Hematopoietic multipotent progenitor cell treated with erythropoietin and hydrocortisone succinate and interleukin-3 and kit ligand, for 4 days (in vitro differentiated cells): Measurements from ENCODE around the gene FRMD4A.

Experiments
- DNase-seq: peaks from one replicate; pipeline ENCODE4 v3.0.0-alpha.2; 2015

FRMD4A gene

DNA sequence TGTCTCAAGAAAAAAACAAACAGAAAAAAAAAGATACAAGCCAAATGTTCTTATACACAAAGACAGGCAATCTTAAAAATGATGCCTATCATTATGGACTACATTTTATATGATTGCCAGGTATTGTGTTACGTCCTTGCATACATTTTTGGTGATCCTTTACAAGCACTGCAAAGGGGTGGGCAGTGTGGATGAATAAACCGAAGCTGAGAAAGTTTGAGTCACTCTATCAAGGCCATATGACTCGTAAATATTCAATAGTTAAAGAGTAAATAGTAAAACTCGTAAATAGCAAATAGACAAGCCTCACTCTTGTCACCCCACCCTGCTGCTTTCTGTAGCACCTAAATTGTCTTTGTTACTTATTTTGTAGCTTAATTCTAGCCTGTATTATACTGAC lies 326.2 kb downstream of the FRMD4A start:
- DNase-seq, result no peak

DNA sequence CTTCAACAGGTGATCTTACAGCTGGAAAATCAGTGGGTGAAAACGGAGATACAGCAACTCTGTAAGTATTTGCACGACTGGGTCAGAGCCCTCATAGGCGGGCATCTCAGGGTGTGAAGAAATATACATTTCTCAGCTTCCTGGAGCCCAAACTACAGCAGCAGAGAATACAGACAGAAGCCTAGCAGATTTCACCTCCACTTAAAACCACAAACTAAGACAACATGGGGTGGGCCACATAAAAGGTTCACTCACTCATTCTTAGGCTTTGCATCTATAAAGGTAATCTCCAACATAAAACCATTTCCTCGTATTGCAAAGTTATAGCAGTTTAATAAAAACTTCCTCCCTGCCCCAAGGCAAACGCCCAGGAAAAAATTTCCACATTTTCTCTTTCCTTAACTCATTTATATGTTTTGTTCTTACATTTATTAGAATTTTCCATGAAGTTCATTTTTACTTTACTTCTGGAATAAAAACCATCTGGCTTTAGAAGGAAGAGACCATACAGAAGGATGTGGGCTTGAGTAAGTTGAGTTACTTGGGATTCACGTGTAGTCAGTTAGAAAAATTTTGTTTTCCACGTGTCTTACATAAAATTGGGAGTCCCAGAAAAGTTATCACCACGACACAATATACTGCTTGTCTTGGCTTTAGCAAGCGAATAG lies 327.1 kb downstream of the FRMD4A start:
- no peak for DNase-seq

DNA sequence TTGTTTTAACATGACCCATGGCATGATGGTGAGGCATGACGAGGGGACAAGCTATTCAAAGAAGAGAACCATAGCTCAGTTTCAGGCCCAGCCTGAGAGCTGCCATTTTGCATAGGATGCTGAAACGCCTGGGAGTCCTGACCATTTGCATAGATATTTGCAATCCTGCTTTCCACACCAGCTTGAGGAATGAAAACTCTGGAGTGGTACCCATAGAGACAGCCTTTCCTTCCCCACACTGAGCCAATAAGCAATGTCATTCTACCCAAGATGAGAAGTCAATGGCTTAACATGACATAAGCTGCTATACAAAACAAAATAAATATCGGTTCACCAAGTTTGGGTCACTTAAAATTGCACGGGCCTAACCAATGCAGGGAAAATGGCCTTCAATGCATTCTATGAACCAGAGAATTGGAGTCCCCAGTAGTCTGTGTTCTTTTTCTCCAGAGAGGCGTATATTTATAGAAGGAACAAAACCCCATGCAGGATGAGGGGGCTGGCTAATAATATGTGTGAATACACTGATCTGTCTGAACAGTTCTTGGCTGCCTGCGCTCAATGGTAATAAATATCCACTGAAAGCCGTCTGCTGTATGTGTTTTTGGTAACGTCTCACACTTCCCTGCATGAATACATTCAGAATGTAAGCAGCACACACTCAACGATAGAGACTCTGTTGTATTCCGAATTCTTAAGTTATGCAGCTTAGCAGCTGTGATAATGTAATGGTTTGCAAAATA lies 329.3 kb downstream of the FRMD4A start:
- DNase-seq, result no peak

DNA sequence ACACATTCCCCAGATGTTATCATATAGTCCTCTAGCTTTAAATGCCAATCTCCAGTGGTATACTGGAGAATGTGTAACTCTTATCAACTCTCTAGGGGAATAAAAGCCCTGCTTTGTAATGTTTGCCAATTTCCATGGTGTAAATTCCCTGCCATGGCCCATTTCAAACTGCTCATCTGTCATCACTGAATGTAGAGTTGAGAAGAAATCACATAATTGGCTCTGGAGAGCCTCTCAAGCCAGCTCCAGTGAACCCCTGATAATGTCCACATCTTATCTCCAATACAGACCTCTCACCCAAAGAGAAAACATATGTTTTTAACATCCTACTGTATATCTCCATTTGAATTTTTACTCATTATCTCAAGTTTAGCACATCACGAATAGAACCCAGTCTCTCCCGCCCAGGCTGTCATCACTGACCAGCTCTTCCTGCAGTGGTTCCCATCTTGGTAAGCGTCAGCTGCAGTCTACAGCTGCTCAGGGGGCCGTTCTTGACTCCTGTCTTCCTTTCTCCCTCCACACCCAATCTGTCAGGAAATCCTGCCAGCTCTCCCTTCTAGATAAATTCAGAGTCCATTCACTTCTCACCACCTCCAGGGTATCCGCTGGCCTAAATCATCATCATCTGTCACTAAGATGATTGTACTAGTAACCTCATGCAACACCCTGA lies 332.4 kb downstream of the FRMD4A start:
- no peak for DNase-seq

DNA sequence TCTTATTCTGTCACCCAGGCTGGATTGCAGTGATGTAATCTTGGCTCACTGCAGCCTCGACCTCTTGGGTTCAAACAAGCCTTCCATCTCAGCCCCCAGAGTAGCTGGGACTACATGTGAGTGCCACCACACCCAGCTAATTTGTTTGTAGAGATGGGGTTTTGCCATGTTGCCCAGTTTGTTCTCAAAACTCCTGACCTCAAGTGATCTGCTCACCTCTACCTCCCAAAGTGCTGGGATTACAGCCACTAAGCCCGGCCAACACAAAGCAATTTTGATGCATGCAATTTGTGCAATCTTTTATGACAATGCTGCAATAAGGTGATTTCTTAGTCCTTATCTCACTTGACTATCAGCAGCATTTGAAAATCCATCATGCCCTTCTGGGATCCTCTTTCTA lies 333.1 kb downstream of the FRMD4A start:
- DNase-seq, result no peak

DNA sequence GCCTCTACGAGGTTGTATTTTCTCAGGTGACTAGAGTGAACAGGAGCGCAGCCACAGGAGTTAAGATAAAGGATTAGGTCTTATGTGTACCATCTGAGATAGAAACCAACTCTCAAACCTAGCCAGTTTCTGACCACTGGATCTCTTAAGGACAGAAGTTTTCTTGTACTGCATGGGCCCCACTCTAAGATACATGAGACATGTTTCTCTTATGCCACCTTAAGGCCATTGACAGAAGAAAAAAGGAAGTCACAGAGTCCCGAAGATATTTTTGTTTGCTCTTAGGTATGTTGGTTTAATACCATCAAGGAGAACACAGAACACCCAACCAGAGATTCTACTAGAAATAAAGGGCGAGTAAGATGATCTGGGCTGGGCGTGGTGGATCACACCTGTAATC lies 335.8 kb downstream of the FRMD4A start:
- peak; percentile 12 for DNase-seq

DNA sequence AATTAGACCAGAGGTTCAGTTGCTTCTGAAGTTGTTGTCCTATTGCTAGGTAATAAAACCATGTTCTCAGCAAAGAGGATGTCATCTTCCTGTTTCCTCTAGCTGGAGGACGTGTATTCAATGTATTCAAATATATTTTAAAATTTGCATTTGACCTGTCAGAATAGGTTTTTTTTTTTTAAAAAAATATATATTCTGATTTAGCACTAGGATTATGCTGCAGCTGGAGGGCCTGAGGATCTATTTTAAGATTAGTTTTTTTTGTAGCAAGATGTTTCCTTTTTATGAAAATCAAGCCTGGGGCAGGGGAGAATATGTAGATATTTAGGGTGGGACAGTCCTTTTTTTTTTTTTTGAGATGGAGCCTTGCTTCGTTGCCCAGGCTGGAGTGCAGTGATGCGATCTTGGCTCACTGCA lies 337.0 kb downstream of the FRMD4A start:
- DNase-seq, result no peak

DNA sequence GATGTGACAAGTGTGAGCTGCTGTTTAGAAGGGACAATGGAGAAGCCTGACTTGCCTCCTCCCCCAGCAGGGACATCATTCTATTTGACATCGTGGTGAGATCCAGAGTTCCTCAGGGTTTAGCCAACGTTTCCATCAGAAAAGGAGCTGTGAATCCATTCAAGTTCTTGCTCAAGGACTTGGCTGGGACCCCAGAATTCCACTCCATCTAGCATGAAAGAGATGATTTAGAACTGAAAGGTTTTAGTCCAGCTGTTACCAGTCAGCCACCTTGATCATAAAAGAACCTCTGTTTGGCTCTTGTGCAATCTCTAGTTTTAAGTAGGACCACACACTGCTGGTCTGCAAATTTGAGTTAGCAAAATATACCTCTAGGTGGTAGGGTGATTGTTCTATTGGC lies 337.6 kb downstream of the FRMD4A start:
- DNase-seq, result no peak

DNA sequence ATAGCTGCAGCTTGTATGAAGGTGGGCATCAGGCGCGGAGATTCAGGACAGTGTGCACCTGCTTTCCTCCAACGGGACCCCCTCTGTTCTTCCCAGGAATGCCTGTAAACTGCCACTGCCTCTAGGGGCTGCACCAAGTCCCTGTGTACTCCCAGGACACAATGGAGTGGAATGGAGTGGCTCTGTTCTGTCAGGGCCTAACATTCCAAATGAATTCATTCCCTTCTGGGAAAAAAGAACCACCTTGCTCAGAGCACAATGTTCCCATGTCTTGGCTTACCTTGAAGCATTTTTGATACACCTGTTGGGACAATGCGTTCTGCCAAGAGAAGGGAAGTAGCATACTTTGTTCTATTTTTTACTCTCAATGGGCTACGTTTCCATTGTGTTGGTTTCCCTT lies 339.4 kb downstream of the FRMD4A start:
- no peak for DNase-seq

DNA sequence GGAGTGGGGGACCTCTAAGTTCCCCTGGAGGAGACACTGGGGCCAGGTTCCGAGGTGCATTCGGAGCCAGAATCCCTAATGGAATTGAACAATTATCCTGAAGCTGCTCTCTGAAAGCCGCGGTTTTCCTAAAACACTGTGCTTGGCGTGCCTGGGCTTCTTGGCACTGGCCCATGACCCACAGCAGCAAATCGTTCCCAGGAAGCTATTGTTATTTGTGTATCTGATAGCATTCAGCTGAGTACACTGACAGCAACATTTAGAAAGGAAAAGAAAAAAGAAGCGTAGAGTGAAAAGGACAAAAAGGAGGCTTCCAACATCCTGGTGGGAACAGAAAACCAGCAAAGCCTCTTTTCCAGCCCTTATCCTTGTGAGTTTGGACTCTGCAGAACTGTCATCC lies 339.8 kb downstream of the FRMD4A start:
- no peak for DNase-seq

DNA sequence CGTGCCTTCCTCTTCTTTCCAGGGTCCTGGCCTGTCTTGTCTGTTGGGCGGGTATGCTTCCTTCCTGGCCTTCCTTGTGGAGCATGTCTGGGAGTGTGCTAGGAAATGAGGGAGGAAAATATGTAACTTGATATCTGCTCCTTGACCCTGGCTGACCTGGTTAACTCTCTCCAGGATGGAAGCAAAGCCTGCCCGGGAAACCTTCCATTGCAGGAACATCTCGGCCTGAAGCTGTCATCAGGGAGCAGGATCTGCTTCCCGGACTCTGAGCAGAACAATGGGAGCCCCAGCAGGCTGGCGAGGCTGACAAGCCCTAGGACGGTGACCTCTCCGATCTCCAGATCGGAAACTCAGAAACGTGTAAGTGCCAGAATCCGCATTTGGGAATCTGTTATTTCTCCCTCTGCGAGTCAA lies 340.3 kb downstream of the FRMD4A start:
- no peak for DNase-seq

DNA sequence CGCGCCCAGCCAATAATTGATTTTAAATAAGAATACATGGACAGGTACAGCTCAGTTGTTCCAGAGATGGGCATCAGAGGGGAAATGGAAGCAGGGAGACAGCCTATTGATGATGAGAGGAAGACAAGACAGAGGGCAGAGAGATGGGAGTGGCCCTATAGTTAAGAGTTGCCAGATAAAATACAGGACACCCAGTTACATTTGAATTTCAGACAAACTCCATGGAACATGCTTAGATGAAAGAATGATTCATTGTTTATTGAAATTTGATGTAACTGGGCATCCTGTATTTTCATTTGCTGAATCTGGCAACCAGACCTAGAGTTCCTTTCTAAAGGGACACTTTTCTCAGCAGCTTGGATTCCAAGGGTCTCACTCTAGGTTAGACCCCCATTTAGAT lies 341.1 kb downstream of the FRMD4A start:
- no peak for DNase-seq

DNA sequence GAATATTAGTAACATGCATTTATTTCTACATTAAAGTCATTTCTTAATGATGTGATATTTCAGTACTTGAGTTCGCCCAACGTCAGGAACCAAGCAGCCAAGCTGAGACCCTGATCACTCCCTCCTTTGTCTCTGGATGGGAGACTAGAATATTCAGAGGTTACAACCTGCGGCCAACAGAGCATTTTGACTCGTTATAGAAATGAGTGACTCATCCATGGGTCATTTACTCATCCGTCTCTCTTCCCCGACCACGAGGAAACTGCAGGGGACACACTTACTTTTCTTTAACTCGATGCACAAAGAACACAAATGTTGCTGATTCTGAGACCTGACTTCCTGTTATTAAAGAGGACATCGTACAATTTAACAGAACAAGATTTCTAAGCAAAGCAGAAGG lies 343.3 kb downstream of the FRMD4A start:
- no peak for DNase-seq

DNA sequence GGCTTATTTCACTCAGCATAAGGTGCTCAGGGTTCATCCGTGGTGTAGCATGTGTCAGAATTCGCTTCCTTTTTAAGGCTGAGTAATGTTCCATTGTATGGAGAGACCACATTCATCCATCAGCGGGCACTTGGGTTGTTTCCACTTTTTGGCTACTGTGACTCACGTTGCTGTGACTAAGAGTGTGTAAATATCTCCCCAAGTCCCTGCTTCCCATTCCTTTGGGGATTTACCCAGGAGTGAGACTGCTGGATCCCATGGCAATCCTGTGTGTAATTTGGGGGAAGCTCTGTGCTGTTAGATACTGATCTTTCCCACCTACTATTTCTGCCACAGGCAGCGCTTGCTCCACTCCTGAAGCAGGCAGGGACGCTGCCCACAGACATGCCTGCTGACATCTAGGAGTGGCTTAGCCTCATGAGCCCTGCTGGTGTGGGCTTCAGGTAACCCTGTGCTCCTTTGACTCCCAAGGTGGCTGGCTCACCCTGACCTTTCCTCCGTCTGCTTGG lies 346.0 kb downstream of the FRMD4A start:
- no peak for DNase-seq

DNA sequence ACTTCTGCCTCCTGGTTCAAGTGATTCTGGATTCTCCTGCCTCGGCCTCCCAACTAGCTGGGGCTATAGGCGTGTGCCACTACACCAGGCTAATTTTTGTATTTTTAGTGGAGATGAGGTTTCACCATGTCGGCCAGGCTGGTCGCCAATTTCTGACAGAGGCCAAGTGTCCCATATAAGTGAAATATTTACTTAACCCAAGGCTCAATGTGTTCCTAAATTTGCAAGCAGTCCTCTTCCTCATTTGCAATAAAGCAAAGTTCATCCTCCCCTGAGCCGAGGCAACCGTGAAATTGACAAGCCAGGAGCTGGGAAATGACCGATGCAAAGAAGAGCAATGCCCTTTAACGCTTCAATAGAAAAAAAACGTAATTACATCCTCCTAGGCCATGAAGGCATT lies 347.7 kb downstream of the FRMD4A start:
- no peak for DNase-seq

DNA sequence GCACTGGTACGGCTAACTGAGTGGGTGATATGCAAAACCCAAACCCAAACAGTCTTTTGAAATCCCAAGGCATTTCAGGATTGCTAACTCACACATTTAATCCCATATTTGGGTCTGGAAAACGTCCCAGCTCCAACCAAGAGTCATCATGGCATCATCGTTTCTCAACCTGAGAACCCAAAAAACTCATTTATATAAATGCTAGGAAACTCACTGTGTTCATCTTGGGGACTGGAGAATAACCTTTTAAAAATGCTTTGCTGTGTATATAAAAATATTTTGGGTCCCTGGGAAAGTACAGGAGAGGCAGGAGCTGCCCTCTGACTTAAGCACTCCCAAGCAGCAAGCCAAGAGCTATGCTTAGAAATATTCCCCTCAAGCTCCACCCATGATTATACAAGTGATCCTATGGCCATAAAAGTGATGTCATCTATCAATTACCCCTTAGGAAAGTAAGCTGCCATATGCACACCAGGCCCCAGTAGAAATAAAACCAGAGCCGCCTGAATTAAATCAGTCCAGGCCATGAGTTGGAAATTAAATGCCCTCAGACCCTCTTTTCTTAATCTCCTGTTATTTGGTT lies 352.1 kb downstream of the FRMD4A start:
- no peak for DNase-seq

DNA sequence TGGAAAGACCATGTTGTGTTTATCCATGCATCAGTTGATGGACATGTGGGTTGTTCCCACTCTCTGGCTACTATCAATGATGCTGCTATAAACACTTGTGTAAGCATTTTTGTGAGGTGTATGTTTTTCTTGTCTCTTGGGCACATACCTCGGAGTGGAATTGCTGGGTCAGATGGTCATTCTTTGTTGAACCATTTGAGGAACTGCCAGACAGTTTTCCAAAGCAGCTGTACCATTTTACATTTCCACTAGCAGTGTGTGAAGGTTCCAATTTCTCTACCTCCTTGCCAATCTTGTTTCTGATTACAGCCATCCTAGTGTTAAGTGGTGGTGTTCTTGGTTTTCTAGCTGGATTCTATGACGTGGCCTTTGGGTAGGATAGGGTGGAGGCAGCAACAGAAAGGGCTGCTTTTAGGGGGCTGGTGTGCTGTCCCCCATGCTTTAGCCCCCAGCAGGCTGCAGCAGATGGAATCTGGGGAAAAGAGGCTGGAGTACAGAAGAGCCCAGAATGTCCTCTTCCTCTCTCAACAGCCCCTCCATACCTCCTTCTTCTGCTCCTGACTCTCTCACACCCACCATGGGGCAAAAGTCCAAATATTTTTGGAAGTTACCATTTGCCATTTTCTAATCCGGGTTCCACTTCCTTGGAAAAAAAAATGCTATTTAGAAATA lies 352.7 kb downstream of the FRMD4A start:
- DNase-seq, result no peak

DNA sequence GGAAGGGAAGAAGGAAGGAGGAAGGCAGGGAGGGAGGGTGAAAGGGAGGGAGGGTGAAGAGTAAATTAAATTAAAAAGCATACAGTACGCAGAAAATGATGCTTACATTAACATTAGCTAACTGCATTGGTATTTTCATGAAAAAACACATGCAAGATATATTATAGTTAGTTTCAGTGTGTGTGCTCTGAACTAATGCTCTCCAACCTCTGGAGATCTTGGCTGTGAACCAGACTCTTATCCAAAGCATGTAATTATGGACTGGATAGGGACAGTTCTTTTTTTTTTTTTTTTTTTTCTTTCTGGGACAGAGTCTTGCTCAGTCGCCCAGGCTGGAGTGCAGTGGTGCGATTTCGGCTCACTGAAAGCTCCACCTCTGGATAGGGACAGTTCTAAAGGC lies 357.0 kb downstream of the FRMD4A start:
- DNase-seq, result no peak

DNA sequence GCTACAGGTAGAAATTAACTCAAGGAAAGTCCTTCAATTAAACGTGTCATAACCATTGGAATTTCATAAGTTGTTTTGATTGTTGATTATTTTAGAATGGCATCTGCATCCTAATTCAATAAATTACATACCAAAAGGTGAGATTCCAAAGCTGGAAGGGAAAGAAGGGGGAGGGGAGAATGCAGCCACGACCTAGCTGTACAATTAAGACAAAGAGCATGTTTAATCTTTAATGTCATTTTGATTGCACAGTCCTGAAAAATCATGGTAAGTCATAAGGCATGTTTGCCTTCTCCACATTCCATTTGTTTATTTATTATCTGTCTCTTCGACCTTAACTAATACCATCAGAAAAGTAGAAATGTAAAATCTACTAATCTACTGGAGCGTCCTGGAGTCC lies 358.1 kb downstream of the FRMD4A start:
- no peak for DNase-seq

DNA sequence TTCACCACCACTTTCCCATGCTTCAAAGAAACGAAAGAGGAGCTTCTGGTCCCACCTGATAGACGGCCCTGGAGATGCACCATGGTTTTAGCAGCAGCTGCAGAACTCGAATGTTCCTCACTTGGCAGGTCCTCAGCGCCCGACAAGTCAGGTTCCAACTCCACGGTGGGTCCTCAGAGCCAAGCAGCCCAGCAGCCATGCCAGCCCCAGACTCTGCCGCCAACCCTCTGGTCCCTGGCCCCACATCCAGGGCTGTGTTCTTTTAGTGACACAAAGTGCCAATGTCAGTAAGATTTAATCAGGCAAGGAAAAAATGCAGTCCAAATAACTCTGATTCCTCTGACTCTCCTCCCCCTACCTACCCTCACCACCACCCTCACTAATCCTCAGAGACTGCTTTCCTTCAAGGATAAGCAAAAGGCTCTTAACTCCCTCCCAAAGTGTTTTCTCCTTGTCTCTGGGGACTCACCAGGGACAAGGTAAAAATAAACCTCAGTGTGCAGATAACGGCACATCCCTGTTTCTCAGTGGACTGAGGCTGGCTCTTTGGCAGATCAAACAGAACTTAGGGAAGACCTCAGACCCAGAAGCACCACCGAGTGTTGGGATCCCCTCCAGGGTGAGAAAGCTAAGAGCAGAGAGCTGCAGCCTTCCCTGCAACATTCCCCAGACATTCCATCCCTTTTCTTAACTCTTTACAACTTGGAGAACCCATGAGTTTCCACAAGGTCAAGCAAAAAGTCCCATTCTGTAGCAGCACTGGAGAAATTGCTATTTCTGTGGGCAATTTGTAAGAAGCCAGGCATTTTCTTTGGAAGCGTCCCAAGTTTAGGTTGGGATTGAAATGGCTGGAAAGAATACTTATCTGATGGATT lies 358.9 kb downstream of the FRMD4A start:
- no peak for DNase-seq

DNA sequence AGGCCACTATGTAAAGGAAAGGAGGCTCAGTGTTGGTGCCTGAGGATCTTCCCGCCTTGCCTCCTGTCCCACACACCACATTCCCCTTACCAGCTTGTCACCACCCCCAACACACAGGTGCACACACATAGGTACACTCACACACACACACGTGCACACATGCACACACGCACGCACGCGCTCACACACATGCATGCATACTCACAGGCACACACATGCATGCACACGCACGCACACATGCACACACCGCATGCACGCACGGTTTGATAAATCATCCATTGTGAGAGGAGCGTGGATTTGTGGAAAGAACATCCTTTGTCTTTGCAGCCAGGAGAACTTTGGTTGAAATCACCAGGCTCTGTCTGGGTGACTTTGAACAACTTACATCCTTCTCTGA lies 359.8 kb downstream of the FRMD4A start:
- DNase-seq, result no peak
